ENCODE measurements around the gene TMTC2.
"Not testable (repeated sequence)": the region's sequence is repeated elsewhere in the genome, so short reads cannot be mapped to it uniquely, and the experiment has no call there.

TMTC2 gene

GRCh38 chr12:83089575-83089974 lies 402.9 kb downstream of the TMTC2 start:
- no peak for DNase-seq

- no peak for DNase-seq
Observed at GRCh38 chr12:83092129-83092528, 405.4 kb downstream of the TMTC2 start.

GRCh38 chr12:83092606-83093005 lies 405.9 kb downstream of the TMTC2 start:
- DNase-seq, result no peak

DNA sequence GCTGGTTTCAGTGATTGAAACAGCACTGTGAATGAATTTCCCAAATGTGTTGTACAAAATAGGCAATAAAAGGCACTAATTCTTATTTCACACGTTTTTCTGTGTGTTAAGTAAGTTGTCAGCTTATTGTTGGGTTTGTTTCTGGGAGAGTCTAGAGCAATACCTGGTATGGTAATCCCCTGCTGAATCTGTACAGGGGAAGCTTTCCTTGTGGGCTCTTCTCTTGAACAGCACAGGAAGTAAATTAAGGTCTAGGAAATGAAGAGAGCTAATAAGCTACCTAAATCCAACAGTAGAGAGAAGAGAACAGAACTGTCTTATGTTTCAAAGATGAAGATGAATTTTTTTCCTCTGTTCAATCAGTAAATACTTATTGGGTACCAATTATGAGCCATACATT lies 406.7 kb downstream of the TMTC2 start:
- no peak for DNase-seq

DNA sequence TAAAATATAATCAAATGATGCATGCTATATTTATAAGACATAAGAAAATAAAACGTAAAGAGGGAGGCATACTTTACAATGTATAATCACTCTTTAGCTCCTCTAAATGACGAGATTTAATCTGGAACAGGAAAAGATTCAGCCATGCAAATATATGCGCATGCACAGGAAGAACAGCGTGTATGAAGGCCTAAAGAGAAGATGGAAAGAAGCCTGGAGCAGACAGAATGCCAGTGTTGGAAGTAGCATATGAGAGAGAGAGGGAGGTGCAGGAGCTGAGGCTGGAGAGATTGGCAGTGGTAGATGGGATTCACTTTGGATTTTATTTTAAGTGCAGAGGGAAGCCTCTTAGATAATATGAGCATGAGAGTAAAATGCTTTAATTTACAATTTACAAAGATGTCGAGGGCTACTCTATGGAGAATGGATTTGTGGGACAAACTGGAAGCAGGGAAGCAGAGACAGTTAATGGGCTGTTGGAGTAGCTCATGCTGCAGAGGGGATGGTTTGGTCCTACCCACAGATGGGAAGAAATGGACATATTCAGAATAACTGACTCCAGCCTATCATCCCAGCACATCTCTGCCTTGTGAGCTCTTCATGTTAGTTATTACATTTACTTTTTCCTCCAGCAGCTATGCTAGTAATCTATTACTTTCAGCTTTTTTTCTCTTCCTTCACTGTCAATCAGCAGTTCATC lies 411.1 kb downstream of the TMTC2 start:
- no peak for DNase-seq

GRCh38 chr12:83099436-83099835 lies 412.7 kb downstream of the TMTC2 start:
- no peak for DNase-seq

- no peak for DNase-seq
Observed at GRCh38 chr12:83102499-83102898, 415.8 kb downstream of the TMTC2 start.

- no peak for DNase-seq
Observed at GRCh38 chr12:83106873-83107272, 420.2 kb downstream of the TMTC2 start.

GRCh38 chr12:83110424-83110823 lies 423.7 kb downstream of the TMTC2 start:
- no peak for DNase-seq

DNA sequence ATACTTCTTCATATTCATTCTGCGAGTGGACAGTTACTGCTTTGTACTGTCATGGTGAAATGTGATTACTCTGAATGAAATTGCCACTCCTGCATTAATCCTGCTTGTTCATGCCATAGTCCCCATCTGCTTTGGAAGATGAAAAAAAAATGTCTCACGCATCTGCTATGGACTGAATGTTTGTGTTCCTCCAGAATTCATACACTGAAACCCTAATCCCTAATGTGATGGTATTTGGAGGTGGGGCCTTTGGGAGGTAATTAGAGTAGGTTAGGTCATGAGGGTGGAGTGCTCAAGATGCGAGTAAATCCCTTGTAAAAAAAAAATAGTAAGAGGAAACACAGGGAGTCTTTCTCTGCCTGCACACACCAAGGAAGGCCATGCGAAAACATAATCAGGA lies 427.2 kb downstream of the TMTC2 start:
- DNase-seq, result no peak

- DNase-seq, result no peak
Observed at GRCh38 chr12:83114966-83115365, 428.3 kb downstream of the TMTC2 start.

DNA sequence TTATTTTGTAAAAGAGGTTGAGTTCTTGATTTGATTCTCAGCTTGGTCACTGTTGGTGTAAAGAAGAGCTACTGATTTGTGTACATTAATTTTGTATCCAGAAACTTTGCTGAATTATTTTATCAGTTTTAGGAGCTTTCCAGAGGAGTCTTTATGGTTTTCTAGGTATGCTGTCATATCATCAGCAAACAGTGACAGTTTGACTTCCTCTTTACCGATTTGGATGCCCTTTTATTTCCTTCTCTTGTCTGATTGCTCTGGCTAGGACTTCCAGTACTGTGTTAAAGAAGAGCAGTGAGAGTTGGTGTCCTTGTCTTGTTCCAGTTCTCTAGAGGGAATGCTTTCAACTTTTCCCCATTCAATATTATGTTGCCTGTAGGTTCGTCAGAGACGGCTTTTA lies 431.2 kb downstream of the TMTC2 start:
- not testable (repeated sequence) for DNase-seq

DNA sequence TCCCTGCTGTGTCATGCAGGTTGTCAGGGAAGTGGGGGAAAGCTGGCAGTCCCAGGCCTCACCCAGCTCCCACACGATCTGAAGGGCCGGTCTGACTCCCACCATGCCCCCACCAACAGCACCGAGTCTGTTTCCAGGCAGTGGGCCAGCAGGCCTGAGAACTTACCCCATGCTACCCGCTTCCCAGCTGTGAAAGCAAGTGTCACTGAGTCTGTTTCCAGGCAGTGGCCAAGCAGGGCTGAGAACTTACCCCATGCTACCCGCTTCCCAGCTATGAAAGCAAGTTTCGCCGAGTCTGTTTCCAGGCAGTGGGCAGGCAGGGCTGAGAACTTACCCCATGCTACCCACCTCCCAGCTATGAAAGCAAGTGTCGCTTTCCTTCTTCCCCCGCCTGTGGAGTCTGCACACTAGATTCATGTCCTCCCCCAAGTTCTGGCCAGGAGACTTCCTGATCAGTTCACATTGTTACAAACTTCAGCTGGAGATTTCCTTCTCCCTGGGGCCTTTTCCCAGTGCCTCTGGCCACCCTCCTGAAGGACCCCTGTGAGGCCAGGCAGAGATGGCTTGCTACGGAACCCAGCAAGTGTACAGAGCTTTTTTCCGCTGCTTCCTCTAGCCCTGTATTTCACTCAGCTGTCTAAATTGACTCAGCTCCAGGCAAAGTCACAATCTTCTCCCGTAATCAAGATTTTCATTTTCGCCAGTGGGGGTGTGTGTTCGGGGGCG lies 435.4 kb downstream of the TMTC2 start:
- no peak for DNase-seq

- DNase-seq, result no peak
Observed at GRCh38 chr12:83122623-83122934, 435.9 kb downstream of the TMTC2 start.

GRCh38 chr12:83123039-83123438 lies 436.3 kb downstream of the TMTC2 start:
- DNase-seq, result no peak

DNA sequence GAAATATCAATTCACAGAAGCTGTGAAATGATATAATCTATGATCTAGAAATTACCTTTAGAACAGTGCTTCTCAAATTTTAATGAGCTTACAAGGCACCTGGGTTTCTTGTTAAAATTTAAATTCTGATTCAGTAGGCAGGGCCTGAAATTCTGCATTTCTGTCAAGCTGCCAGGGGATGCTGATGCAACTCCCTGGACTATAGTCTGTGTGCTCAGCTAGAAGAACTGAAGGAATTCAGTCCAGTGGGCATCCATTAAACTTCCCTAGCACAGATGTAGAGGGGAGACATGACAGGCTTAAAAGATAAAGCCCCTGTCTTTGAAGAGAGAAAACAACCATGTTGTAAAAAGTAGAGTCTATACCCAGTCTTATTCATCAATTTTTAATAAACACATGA lies 441.8 kb downstream of the TMTC2 start:
- no peak for DNase-seq

DNA sequence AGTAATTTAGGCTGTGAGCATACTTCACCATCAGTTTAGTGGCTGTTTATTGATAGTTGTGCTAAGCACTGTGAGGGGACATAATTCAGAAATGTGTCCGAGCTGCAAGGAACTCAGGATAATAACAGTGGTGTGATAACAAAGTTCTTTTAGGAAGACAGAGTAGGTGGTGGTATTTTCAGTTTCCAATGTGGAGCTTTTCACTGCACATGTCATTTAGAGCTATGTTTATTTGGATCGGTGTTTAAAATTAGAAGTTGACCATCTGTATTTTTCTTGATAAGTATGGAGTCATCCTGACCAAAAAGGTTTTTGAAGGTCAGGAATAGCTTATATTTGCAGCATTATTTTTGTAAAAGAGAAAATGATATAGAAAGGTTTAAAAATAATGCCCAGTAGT lies 443.5 kb downstream of the TMTC2 start:
- DNase-seq, result no peak

GRCh38 chr12:83132360-83132759 lies 445.7 kb downstream of the TMTC2 start:
- no peak for DNase-seq

GRCh38 chr12:83136411-83136810 lies 449.7 kb downstream of the TMTC2 start:
- DNase-seq, result no peak

DNA sequence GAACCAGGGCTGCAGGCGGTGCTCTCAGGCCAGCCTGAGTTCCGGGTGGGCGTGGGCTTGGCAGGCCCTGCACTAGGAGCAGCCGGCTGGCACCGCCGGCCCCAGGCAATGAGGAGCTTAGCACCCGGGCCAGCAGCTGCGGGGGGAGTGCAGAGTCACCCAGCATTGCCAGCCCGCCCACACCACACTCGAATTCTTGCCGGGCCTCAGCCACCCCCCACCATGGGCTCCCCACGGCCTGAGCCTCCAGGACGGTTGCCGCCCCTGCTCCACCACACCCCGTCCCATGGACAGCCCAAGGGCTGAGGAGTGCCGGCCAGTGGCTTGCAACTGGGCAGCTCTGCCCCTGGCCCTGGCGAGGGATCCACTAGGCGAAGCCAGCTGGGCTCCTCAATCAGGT lies 453.4 kb downstream of the TMTC2 start:
- DNase-seq, result no peak

GRCh38 chr12:83141460-83141994 lies 454.8 kb downstream of the TMTC2 start:
- DNase-seq, result no peak

DNA sequence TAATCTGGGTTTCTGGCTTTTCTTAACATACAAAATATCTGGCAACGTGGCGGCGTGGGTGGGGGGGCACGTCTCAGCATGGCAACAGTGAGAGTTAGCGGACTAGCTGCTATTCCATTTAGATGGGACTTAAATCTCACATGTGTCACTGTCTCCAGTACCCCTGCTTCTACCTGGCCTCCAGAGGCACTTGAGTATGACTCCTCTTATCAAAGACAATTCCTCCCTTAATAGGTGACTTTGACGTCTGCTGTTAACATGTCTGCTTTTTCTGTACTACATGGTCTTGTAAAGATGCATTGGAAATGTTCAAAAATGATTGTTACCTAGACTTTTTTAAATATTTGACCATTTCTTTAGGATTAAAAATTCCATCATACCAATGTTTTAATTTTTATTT lies 456.2 kb downstream of the TMTC2 start:
- DNase-seq, result no peak

- DNase-seq, result no peak
Observed at GRCh38 chr12:83143950-83144349, 457.2 kb downstream of the TMTC2 start.

DNA sequence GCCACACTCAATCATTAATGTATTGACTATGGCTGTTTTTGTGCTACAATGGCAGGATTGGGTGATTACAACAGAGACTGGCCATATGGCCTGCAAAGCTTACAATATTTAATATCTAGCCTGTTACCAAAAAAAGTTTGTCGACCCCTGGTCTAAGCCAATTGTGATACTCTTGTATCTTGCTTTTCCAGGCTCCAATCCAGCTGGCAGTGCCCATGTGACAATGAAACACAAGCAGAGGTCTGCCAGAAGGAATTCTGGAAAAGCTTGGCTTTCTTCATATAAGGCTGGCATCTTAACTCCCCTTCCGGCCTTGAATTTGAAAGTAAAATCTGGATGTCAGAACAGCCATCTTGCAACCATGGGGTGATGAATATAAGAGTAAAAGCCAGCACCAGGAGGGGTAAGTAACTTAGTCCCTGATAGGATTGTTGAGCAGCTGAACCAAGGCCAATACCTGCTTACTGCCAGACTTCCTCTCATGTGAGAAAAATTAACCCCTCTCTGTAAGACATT lies 458.7 kb downstream of the TMTC2 start:
- DNase-seq, result no peak

All from stimulated activated CD4-positive, alpha-beta T cell treated with anti-CD3 and anti-CD28 coated beads, Interleukin-2, amount 100 ng/mL, for 24 hours (primary cell).